ENCODE measurements around the gene NCKAP5L. TPM values are rescaled to one million over a fixed set of nuclear protein-coding genes. Genes with fewer than 3 reads are reported as not detected.

The NCKAP5L gene
- total RNA-seq, 2 experiments from 2014 or later: 9.2 to 9.8 TPM

DNA sequence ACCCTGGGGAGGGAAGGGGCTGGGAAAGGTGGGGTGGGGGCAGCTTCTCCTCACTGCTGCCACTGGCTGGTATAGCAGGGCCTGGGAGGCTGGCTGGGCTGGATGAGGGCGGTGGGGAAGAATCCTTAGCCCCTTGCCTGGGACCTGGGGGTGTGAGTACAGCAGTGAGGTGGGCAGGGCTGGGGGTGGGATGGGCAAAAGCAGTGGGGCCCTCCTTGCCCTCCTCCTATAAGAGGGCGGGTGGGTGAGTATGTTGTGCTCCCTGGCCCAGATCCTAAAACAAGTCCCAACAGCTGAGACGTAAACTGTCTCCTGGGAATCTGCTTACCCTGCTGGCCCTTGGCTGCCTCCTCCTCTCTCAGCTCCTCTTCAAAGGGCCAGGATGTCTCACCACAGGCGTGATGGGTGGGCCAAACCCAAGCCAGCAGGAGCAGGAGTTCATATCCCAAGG, 2.2 kb downstream of the NCKAP5L start:
- intact Hi-C loops (cut with DNase I, micrococcal nuclease): loop anchor here in 1 of 2 experiments (5.0 kb wide), 2 partner anchors 84 to 204 kb away; partner anchors contain the start of genes PRPF40B and TMBIM6
- peaks cover 44% of the 10 kb centered on the region for H3K4me1 ChIP-seq (ENCODE audit: insufficient read depth, low read length)
- no peak overlapping the region for H3K27ac ChIP-seq (ENCODE audit: low read depth in 1 of 2, low read length in 2 of 2)
- H3K9me3 ChIP-seq (ENCODE audit: control insufficient read depth in 1 of 2, insufficient read depth in 1 of 2, low read length in 2 of 2): no peaks in the 10 kb centered on the region
- Mint-ChIP-seq H3K36me3 (ENCODE audit: low read depth) (peaks cover 4% of the 10 kb centered on the region), H3K4me1 (ENCODE audit: low read depth) (peaks cover 61% of the 10 kb centered on the region), H3K4me3 (peak overlapping the region; percentile 90), H3K27me3 (no peaks in the 10 kb centered on the region), H3K27ac (peak overlapping the region; percentile 65), H3K9me3 (no peaks in the 10 kb centered on the region)
- no peaks in the 10 kb centered on the region for H3K27me3 ChIP-seq (ENCODE audit: control insufficient read depth in 1 of 2, insufficient read depth in 2 of 2, low read length in 2 of 2)
- ChIA-PET POLR2A (interaction anchor here (0.5 to 4.2 kb wide), 3 partner anchors 9 to 122 kb away, joined by 3 to 44 read pairs (median 3); partner anchors contain the start of gene TMBIM6), CTCF (interaction anchor here (1.4 to 3.6 kb wide), 2 partner anchors 13 to 85 kb away, joined by 3 to 18 read pairs; partner anchors contain the start of gene TMBIM6)
- H3K4me3 ChIP-seq (ENCODE audit: low read length): no peak overlapping the region
- DNase-seq: no peak
- TF ChIP-seq, protein P1, sequence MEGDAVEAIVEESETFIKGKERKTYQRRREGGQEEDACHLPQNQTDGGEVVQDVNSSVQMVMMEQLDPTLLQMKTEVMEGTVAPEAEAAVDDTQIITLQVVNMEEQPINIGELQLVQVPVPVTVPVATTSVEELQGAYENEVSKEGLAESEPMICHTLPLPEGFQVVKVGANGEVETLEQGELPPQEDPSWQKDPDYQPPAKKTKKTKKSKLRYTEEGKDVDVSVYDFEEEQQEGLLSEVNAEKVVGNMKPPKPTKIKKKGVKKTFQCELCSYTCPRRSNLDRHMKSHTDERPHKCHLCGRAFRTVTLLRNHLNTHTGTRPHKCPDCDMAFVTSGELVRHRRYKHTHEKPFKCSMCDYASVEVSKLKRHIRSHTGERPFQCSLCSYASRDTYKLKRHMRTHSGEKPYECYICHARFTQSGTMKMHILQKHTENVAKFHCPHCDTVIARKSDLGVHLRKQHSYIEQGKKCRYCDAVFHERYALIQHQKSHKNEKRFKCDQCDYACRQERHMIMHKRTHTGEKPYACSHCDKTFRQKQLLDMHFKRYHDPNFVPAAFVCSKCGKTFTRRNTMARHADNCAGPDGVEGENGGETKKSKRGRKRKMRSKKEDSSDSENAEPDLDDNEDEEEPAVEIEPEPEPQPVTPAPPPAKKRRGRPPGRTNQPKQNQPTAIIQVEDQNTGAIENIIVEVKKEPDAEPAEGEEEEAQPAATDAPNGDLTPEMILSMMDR (IDR thresholded peaks at IDR 0.05): no peak
- no peak for ATAC-seq (ENCODE audit: poor library complexity)
- peaks cover 4% of the 10 kb centered on the region for H3K36me3 ChIP-seq (ENCODE audit: insufficient read depth, low read length)

DNA sequence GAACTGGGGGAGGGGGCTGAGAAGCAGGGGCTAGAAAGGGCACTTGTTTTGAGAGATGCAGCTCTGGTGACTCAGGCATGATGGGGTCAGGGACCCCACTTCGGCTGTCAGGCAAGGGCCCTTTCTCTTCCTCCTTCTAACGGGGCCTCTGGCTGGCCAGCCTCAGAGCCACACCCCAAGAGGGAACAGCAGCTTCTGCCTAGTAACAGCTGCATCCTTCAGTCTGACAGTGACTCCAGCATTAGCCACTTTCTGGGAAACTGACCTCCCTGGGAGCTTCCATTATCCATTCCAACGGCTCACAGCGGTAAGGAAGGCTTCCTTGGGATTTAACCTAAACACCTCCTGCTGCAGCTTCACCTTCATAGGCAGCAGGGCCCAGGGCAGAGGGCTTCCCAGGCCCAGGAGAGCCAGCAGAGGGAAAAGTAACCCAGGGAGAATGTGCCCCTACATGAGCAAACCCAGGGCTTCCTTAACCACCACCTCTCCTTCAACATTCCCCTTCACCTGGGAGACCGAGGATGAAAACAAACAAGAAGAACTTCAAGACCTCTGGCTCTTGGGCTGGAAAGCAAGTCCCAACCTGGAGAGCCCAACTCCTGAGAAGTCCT, 2.7 kb downstream of the NCKAP5L start:
- H3K36me3 ChIP-seq (ENCODE audit: insufficient read depth, low read length): peaks cover 4% of the 10 kb centered on the region
- intact Hi-C loops (cut with DNase I, micrococcal nuclease): loop anchor here in 1 of 2 experiments (5.0 kb wide), 2 partner anchors 83 to 203 kb away; partner anchors contain the start of genes PRPF40B and TMBIM6
- DNase-seq (peak in 2 of 14 experiments; percentile 51 to 66), ATAC-seq (ENCODE audit: poor library complexity) (no peak)
- H3K4me3 Mint-ChIP-seq: peak overlapping the region; percentile 57
- peaks cover 67% of the 10 kb centered on the region for H3K4me1 Mint-ChIP-seq (ENCODE audit: low read depth)
- no peaks in the 10 kb centered on the region for H3K27me3 Mint-ChIP-seq
- H3K27ac Mint-ChIP-seq: peak overlapping the region; percentile 11
- no peak overlapping the region for H3K27ac ChIP-seq (ENCODE audit: low read depth in 1 of 2, low read length in 2 of 2)
- H3K27me3 ChIP-seq (ENCODE audit: control insufficient read depth in 1 of 2, insufficient read depth in 2 of 2, low read length in 2 of 2): no peaks in the 10 kb centered on the region
- H3K9me3 Mint-ChIP-seq: no peaks in the 10 kb centered on the region
- TF ChIP-seq, protein P1 (IDR thresholded peaks at IDR 0.05): no peak
- H3K9me3 ChIP-seq (ENCODE audit: control insufficient read depth in 1 of 2, insufficient read depth in 1 of 2, low read length in 2 of 2): no peaks in the 10 kb centered on the region
- ChIA-PET POLR2A (no interaction called here), CTCF (interaction anchor here (1.4 kb wide), 1 partner anchor 13 kb away, joined by 3 read pairs; no protein-coding TSS in a partner anchor)
- no peak overlapping the region for H3K4me3 ChIP-seq (ENCODE audit: low read length)
- peaks cover 49% of the 10 kb centered on the region for H3K4me1 ChIP-seq (ENCODE audit: insufficient read depth, low read length)
- peaks cover 4% of the 10 kb centered on the region for H3K36me3 Mint-ChIP-seq (ENCODE audit: low read depth)

DNA sequence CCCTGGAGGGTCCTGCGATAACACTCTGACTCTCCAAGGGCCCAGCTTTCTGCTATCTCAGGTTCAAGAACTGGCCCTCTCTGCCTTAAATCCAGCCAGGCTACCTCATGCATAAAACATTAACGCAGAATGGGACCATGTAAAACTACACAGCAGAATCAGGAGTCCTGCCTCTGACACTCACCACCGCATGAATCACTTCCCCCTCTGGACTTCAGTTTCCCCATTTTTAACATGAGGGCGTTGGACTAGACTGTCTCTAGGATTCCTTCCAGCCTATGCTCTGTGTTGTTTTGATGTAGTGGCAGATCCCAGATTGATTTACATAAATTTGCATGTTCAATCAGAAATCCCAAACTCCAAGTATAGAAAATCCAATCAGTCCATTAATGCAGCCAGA, 3.3 kb downstream of the NCKAP5L start:
- H3K4me3 ChIP-seq (ENCODE audit: low read length): no peak overlapping the region
- intact Hi-C loops (cut with DNase I, micrococcal nuclease): loop anchor here in 1 of 2 experiments (5.0 kb wide), 2 partner anchors 83 to 203 kb away; partner anchors contain the start of genes PRPF40B and TMBIM6
- Mint-ChIP-seq H3K4me1 (ENCODE audit: low read depth) (peaks cover 64% of the 10 kb centered on the region), H3K27ac (peak overlapping the region; percentile 11), H3K36me3 (ENCODE audit: low read depth) (peaks cover 4% of the 10 kb centered on the region), H3K9me3 (no peaks in the 10 kb centered on the region), H3K4me3 (peak overlapping the region; percentile 57), H3K27me3 (no peaks in the 10 kb centered on the region)
- H3K9me3 ChIP-seq (ENCODE audit: control insufficient read depth in 1 of 2, insufficient read depth in 1 of 2, low read length in 2 of 2): no peaks in the 10 kb centered on the region
- no peak overlapping the region for H3K27ac ChIP-seq (ENCODE audit: low read depth in 1 of 2, low read length in 2 of 2)
- no peaks in the 10 kb centered on the region for H3K27me3 ChIP-seq (ENCODE audit: control insufficient read depth in 1 of 2, insufficient read depth in 2 of 2, low read length in 2 of 2)
- TF ChIP-seq, protein P1 (IDR thresholded peaks at IDR 0.05): no peak
- ATAC-seq (ENCODE audit: poor library complexity) (no peak), DNase-seq (peak in 2 of 14 experiments; percentile 54 to 63)
- ChIA-PET POLR2A (no interaction called here), CTCF (interaction anchor here (1.4 kb wide), 1 partner anchor 14 kb away, joined by 3 read pairs; no protein-coding TSS in a partner anchor)
- peaks cover 49% of the 10 kb centered on the region for H3K4me1 ChIP-seq (ENCODE audit: insufficient read depth, low read length)
- peaks cover 4% of the 10 kb centered on the region for H3K36me3 ChIP-seq (ENCODE audit: insufficient read depth, low read length)
